HG03432 (cell line): Measurements from ENCODE around the gene SERF1B.
A peak's percentile ranks its signal among the peaks of the same experiment; 100 is the strongest.
"Not testable (repeated sequence)": the region's sequence is repeated elsewhere in the genome, so short reads cannot be mapped to it uniquely, and the experiment has no call there.

Source experiments
- ATAC-seq: cut with Tn5 transposase; IDR thresholded peaks from one replicate; pipeline ENCODE4 v1.9.1; 2021; ENCODE audit warnings: mild to moderate bottlenecking, moderate library complexity; ENCODE audit not compliant: unreplicated experiment

The SERF1B gene

DNA sequence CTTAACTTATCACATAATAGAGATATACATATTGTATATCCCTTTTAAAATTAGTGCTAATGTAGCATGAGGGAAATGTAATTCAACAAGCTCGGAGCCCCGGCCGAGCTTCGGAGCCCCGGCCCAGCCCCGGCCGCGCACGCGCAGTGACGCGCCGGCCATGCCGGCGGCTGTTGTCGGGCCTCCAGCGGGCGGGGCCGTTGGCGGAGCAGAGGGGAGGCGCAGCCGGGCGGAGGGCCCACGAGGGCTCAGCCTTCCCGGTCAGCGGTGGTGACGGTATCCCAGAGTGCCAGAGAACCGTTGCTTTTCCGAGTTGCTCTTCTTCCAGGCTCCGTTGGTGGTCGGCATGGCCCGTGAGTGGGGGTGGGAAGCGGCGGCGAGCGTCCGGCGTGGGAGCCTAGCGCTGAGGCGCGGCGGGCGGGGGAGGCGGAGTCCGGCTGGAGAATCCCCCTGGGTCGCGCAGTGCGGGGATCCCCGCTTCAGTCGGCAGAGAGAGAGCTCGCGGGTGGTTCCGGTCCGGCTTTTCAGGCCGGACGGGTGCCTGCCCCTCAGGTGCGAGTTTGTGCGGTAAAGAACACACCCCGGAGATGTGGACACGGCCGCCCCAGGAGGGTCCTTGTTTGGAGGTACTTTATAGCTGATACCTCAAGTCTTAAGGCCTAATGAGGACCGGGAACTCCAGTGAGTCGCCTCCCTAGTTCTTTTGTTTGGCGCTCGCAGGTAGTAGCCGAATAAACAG lies at the start of gene SERF1B:
TSS of gene SERF1B (plus strand) at position 146 of the 739 bp plus-strand sequence. CDS start at position 347, 201 bp downstream.
- ATAC-seq: peak; percentile 94

DNA sequence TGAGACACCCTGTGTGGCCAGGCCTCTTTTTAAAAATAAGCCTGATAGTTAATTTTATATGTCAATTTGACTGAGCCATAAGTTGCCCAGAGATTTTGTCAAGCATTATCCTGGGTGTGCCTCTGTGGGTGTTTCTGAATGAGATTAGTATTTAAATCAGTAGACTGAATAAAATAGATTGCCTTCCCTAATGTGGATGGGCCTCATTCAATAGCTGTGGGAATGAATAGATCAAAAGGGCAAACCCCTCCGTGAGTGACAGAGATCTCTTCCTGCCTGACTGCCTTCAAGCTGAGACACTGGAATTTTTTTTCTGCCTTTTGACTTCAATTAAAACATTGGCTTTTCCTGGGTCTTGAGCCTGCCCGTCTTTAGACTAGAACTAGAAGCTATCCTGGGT lies 33.3 kb upstream of the SERF1B start:
- ATAC-seq: not testable (repeated sequence)

- not testable (repeated sequence) for ATAC-seq
These were observed 29.5 kb upstream of the SERF1B start for GRCh38 chr5:69995535-69995934.

- ATAC-seq: not testable (repeated sequence)
These were observed 4.4 kb upstream of the SERF1B start for GRCh38 chr5:70020660-70021059.

GRCh38 chr5:70025845-70026145 lies 744 bp downstream of the SERF1B start:
- peak; percentile 22 for ATAC-seq

DNA sequence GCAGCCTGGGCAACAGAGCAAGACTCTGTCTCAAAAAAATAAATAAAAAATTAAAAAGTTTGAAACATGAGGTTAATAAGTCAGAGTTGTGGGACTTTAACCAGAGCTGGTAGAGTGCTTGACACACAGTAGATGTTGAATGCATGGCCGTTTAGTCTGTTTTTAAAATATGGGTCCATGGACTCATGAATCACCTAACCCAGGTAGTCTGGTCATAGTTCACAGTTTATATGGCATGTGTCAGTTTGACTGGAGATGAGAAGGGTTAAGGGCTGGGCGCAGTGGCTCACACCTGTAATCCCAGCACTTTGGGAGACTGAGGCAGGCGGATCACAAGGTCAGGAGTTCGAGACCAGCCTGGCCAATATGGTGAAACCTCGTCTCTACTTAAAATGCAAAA lies 6.2 kb downstream of the SERF1B start:
- ATAC-seq: not testable (repeated sequence)

GRCh38 chr5:70041411-70041810 lies 16.4 kb downstream of the SERF1B start:
- ATAC-seq: not testable (repeated sequence)

- ATAC-seq: not testable (repeated sequence)
These were observed 24.7 kb downstream of the SERF1B start for GRCh38 chr5:70049790-70050142.

DNA sequence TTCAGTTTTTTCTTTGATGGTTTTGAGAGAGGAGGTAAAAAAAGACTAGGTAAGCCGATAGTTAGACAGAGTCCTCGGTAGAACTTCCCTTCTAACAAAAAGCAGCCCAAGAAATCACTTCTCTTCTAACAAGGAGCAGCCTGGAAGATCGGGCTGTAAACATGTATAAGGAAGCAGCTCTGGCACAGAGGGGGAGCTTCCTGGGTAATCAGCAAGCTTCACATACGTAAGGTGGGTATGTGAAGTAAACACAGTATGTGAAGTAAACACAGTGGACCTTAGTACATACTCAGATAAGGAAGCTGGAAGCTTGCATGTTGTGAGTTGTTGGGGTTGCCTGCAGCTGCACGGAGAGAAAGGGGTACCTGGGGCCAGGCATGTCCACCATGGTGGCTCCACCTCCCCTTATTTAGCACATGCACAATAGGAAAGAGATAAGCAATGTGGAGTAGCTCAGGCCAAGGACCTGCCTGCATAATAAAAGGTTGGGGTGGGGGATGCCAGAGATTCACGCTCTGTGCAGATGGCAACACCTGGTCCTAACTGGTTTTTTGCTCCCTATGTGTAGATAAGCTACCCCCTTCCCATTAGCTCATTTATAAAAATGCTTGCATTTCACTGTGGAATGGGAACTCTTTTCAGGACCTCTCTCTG lies 31.4 kb downstream of the SERF1B start:
- not testable (repeated sequence) for ATAC-seq

DNA sequence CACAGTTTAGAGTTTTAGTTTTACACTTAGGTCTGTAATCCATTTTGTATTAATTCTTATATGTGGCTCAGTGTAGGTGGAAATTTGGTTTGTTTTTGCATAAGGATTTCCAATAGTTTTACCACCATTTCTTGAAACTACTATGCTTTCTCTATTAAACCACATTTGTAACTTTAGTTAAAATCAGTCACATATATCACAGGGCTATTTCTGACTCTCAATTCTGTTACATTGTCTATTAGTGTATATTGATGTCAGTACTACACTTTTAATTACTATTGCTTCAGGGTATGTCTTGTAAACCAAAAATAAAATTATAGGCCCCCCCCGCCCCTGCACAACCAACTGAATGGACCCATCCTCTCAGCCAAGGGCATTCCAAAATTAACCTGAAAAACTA lies 32.1 kb downstream of the SERF1B start:
- not testable (repeated sequence) for ATAC-seq

DNA sequence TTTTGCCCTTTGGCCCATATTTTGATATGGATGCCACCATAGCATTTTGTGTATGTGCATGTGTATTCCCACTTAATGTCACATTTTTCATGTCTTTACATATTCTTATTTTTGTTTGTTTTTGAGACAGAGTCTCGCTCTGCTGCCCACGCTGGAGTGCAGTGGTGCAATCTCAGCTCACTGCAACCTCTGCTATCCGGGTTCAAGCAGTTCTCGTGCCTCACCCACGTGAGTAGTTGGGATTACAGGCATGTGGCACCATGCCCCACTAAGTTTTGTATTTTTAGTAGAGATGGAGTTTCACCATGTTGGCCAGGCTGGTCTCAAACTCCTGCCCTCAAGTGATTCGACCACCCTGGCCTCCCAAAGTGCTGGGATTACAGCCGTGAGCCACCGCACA lies 52.6 kb downstream of the SERF1B start:
- not testable (repeated sequence) for ATAC-seq

DNA sequence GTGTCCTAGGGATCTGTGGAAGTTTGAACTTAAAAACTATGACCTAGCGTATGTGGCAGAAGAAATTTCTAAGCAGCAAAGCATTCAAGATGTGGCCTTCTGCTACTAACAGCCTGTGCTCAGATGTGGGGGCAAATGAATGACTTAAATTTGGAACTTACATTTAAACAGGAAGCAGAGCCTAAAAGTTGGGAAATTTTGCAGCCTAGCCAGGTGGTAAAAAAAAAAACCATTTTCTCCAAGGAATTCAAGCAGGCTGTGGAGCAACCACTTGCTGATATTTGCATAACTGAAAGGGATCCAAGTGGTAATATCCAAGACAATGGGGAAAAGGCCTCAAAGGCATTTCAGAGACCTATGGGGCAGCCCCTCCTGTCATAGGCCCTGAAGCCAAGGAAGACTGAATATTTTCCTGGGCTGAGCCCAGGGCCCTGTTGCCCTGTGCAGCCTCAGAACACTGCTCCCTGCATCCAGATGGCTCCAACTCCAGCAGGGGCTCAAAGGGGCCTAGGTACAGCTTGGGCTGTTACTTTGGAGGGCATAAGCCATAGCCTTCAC lies 63.9 kb downstream of the SERF1B start:
- ATAC-seq: not testable (repeated sequence)

DNA sequence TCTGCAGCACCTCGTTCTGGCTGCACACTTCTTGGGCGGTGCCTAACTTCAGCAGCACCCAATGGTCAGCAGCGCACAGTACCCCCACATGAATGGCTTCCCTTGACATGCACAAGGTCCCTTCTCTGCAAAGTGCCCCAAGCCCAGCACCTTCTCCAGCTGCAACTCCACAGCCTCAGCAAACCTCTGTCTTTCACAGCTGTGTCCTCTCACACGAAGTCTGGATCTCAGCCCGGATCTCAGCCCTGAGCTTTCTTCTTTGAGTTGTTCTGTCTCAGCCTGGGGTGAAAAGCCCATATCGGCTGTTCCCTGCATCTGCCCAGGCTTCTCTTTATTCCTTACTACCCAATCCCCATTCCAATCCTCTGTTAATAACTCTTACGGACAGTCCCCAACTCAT lies 66.7 kb downstream of the SERF1B start:
- not testable (repeated sequence) for ATAC-seq
